ENCODE data around the gene MYO18A. TPM values are rescaled to one million over a fixed set of nuclear protein-coding genes. Genes with fewer than 3 reads are reported as not detected.

MYO18A gene
- total and polyA plus RNA-seq, 10 of the 15 experiments (the other 5 are each of a cell fraction or from before 2014, with no cell fraction given) = 2.9 to 66.0 (median 24.5) TPM

DNA sequence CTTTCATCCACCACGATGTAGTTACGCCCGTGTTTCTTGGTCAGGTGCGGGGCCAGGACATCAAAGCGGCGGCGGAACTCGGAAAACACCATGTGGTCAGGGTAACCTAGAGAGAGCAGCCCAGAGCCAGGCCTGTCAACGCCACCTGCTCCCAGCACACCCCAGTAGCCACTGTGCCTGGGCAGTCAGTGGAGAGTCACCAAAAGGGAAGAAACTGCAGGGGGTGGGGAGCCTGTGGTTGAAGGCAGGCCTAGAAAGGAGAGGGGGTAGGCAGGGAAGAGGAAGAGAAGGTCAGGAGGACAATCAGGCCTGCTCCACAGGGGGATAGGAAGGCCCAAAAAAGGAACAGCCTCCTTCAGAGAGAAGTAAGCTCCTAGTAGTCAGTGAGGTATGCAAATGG, 73.1 kb downstream of the MYO18A start:
- BruUV-seq (replicated peaks) = no TSS peak
- Histone ChIP-seq H3K9ac (ENCODE audit: control insufficient read depth, insufficient read depth, low read length) (no peak overlapping the region), H3K4me2 (ENCODE audit: control insufficient read depth, insufficient read depth) (no peak overlapping the region), H3K27me3 (replicated peaks in 1 of 2; ENCODE audit: control insufficient read depth in 2 of 2, insufficient read depth in 2 of 2, low read length in 1 of 2) (no peaks in the 10 kb centered on the region), H3K4me3 (no peak overlapping the region), H3K36me3 (ENCODE audit: control insufficient read depth in 2 of 2, insufficient read depth in 2 of 2, low read length in 1 of 2) (peaks cover 11 to 13% of the 10 kb centered on the region in 2 experiments; a peak in 3 of 4 replicates), H3K9me3 (replicated peaks; ENCODE audit: control insufficient read depth, insufficient read depth, low read length) (no peaks in the 10 kb centered on the region), H3K27ac (ENCODE audit: control insufficient read depth, insufficient read depth) (no peak overlapping the region), H4K20me1 (ENCODE audit: control insufficient read depth, insufficient read depth) (no peaks in the 10 kb centered on the region), H3K79me2 (ENCODE audit: control insufficient read depth, insufficient read depth, low read length) (no peaks in the 10 kb centered on the region), H3K4me1 (ENCODE audit: control insufficient read depth, insufficient read depth, low read length) (no peaks in the 10 kb centered on the region), H2AFZ (ENCODE audit: control insufficient read depth, low read depth, low read length) (no peak overlapping the region)
- 90% methylated on average over 9 of the region's 9 CpGs for WGBS (ENCODE audit: insufficient coverage, insufficient replicate concordance, low lambda C conversion rate, missing lambda C conversion rate)
- CTCF ChIA-PET = interaction anchor here (1.2 to 17.7 kb wide), 3 partner anchors 10 to 143 kb away, joined by 4 to 415 read pairs (median 16); no protein-coding TSS in a partner anchor
- TF ChIP-seq ETV6 (conservative IDR thresholded peaks at IDR 0.05 in 1 of 2, IDR thresholded peaks at IDR 0.05 in 1 of 2; ENCODE audit: borderline replicate concordance in 1 of 2, low read depth in 1 of 2) (no peak), JUNB (IDR thresholded peaks at IDR 0.05) (no peak), NRF1 (conservative IDR thresholded peaks at IDR 0.05; ENCODE audit: low read depth, low read length) (no peak), ZNF207 (IDR thresholded peaks at IDR 0.05; ENCODE audit: borderline replicate concordance) (no peak), PKNOX1 (IDR thresholded peaks at IDR 0.05) (no peak), FOS (IDR thresholded peaks at IDR 0.05; ENCODE audit: borderline replicate concordance, extremely low read depth, insufficient read length) (no peak), TCF7 (IDR thresholded peaks at IDR 0.05; ENCODE audit: borderline replicate concordance) (no peak), E4F1 (IDR thresholded peaks at IDR 0.05; ENCODE audit: borderline replicate concordance, partially characterized antibody) (no peak), KDM1A (IDR thresholded peaks at IDR 0.05; ENCODE audit: borderline replicate concordance) (no peak), MYC (IDR thresholded peaks at IDR 0.05; ENCODE audit: insufficient read depth, insufficient read length, insufficient replicate concordance, low read length, severe bottlenecking) (no peak), ZBED1 (IDR thresholded peaks at IDR 0.05; ENCODE audit: borderline replicate concordance) (no peak), BRCA1 (IDR thresholded peaks at IDR 0.05; ENCODE audit: low read depth, low read length) (no peak), TCF3 (IDR thresholded peaks at IDR 0.05; ENCODE audit: borderline replicate concordance, insufficient read depth, low read depth, low read length) (no peak), MEF2B (IDR thresholded peaks at IDR 0.05; ENCODE audit: partially characterized antibody, poor library complexity, severe bottlenecking) (no peak), BHLHE40 (IDR thresholded peaks at IDR 0.05; ENCODE audit: borderline replicate concordance in 1 of 2, low read depth in 2 of 2, low read length in 1 of 2) (no peak), DPF2 (IDR thresholded peaks at IDR 0.05) (no peak), BCL11A (IDR thresholded peaks at IDR 0.05; ENCODE audit: low read depth, low read length) (no peak), CREM (IDR thresholded peaks at IDR 0.05; ENCODE audit: low read depth) (no peak)
- TF ChIP-seq, protein P1, sequence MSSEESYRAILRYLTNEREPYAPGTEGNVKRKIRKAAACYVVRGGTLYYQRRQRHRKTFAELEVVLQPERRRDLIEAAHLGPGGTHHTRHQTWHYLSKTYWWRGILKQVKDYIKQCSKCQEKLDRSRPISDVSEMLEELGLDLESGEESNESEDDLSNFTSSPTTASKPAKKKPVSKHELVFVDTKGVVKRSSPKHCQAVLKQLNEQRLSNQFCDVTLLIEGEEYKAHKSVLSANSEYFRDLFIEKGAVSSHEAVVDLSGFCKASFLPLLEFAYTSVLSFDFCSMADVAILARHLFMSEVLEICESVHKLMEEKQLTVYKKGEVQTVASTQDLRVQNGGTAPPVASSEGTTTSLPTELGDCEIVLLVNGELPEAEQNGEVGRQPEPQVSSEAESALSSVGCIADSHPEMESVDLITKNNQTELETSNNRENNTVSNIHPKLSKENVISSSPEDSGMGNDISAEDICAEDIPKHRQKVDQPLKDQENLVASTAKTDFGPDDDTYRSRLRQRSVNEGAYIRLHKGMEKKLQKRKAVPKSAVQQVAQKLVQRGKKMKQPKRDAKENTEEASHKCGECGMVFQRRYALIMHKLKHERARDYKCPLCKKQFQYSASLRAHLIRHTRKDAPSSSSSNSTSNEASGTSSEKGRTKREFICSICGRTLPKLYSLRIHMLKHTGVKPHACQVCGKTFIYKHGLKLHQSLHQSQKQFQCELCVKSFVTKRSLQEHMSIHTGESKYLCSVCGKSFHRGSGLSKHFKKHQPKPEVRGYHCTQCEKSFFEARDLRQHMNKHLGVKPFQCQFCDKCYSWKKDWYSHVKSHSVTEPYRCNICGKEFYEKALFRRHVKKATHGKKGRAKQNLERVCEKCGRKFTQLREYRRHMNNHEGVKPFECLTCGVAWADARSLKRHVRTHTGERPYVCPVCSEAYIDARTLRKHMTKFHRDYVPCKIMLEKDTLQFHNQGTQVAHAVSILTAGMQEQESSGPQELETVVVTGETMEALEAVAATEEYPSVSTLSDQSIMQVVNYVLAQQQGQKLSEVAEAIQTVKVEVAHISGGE (CRISPR knock-in tag; IDR thresholded peaks at IDR 0.05) = no peak
- ATAC-seq (no peak), DNase-seq (ENCODE audit: low read depth, low spot score) (no peak), FAIRE-seq (no peak)
- intact Hi-C loops (cut with micrococcal nuclease; ENCODE audit: unreplicated experiment) (no loop called here), in situ Hi-C loops (cut with MboI) (no loop called here)
- POLR2A ChIA-PET = no interaction called here
- RAD21 ChIA-PET (ENCODE audit: unreplicated experiment) = interaction anchor here (1.0 kb wide), 1 partner anchor 141 kb away, joined by 3 read pairs; no protein-coding TSS in a partner anchor
- SMC1A ChIA-PET (ENCODE audit: uncharacterized antibody, unreplicated experiment) = no interaction called here

Measured in GM12878 (cell line).